ENCODE results near the gene COL15A1. TPM values are rescaled to one million over a fixed set of nuclear protein-coding genes. Genes with fewer than 3 reads are reported as not detected.

The COL15A1 gene
- total and polyA plus RNA-seq, 10 donors, result 0.33 to 9.3 (median 2.1) TPM

DNA sequence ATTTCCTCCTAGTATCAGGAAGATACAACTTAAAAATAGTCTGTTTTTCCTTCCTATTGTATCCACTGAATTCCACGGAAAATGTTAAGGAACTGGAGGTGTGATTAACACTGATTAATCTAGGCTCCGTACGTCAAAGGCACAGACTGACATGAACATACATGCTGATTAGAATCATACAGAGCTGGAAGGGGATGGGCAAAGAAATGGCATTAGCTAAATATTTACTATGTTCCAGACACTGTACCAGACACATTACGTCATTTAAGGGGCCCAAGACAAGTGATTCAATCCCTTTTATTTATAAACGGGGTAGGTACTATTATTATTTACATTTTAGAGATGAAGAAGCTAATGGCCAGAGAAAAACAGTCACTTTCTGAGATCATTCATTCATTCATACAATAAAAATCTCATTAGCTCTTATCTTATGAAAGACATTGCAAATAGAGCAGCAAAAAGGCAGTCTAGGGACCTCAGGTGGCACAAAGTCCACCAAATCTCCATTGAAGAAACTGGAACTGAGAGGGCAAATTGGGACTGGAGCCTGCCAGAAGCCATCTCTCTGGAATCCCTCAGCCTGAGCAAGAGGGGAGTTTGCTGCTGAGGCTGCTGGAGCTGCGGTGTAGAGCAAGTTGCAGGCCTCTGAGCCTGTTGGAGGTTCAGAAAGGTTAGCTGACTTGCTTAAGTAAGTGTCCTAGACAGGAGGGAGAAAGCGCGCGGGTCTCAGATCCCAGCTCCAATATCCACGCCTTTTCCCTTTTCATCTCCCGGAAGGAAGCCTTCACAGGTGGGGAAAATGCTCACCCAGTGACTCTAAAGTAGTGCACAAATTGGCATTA lies 159.6 kb downstream of the COL15A1 start:
- intact Hi-C loops (cut with DNase I; ENCODE audit: low total_unique reads), result no loop called here
- DNase-seq, result no peak
- 85 to 88% (median 86%) methylated on average over 10 to 11 of the region's 11 CpGs for WGBS, 5 donors

DNA sequence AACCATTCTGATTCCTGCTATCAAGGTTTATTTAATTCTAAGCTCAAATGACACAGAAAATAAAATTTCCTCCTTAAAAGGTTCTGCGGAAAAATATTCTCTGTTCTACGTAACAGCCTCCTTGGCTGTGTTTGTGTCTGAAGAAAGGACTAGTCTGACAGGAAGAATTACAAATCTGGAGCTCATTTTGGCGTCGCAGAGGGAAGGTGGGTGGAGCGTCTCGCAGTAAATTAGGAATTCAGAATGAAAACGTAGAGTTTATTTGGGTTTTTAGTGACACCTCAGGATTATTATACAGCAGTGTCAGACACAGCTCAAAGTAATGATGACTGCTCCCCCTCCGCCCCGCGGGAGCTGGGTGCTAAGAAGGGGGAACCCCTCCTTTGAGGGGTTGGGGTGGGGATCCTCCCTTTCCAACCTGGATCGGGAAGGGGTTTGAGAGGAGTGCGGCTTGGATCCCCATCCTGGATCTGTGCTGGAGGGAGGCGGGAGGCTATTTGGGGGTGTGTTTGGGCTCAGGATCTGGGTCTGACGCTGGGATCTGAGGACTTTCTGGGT lies 160.3 kb downstream of the COL15A1 start:
- intact Hi-C loops (cut with DNase I; ENCODE audit: low total_unique reads), result no loop called here
- WGBS, 5 donors, result 13 to 16% (median 14%) methylated on average over 14 of the region's 14 CpGs

More for the DNA sequence above, 159.6 kb downstream of the COL15A1 start:
- H3K4me1 ChIP-seq, result peaks cover 22 to 41% (median 36%) of the 10 kb centered on the region in 6 donors
- peaks cover 0 to 6% (median 0%) of the 10 kb centered on the region in 8 donors for H3K9me3 ChIP-seq
- no peaks in the 10 kb centered on the region for H3K36me3 ChIP-seq
- TF ChIP-seq POLR2A (IDR thresholded peaks at IDR 0.05), result no peak
- TF ChIP-seq POLR2AphosphoS5 (IDR thresholded peaks at IDR 0.05), result no peak
- peak overlapping the region in 6 of 8 donors; percentile 85 to 98 (median 94) for H3K27ac ChIP-seq
- no peaks in the 10 kb centered on the region for H3K27me3 ChIP-seq (replicated peaks in 1 of 7)
- peak overlapping the region in 1 of 8 donors; percentile 76 for H3K4me3 ChIP-seq

DNA sequence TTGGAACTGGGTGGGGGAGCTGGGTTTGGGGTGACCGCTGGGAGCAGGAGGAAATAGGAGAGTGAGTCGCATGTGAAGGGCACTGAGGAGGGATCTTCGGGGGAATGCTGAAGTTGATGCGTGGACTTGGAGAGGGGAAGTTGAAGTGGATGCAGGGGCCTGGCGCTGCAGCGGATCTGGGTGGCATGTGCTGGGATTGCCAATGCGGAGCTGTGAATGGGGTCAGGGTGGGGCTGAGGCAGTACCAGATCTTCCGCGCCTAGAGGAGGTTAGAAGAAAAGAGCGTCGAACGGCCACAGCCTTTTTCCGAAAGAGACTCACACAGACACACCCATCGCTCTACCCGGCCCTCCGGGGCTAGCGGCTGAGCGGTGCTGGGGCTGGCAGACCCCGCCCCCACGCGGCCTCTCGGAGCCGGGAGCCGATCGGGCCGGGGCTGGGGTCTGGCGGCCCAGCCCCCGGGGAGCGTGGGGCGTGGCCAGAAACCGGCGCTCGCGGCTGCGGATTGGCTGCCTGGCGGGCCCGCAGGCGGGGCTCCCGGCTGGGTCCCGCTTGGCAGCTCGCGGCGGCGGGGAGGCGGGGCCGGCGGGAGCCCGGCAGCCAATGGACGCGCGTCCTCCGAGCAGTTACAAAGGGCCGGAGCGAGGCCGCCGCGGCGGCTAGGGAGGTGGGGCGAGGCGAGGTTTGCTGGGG lies 160.9 kb downstream of the COL15A1 start, which contains the start of gene TGFBR1:
TSS of gene TGFBR1 (plus strand) at position 655 of the 693 bp plus-strand sequence. CDS start 93 bp downstream, outside the sequence.
- peaks cover 27 to 54% (median 50%) of the 10 kb centered on the region in 6 donors for H3K4me1 ChIP-seq
- TF ChIP-seq POLR2AphosphoS5 (IDR thresholded peaks at IDR 0.05), result peak; percentile 90 to 93 (median 92)
- TF ChIP-seq POLR2A (IDR thresholded peaks at IDR 0.05), result peak in 2 of 3 donors; percentile 72 to 82
- TF ChIP-seq, protein P1, sequence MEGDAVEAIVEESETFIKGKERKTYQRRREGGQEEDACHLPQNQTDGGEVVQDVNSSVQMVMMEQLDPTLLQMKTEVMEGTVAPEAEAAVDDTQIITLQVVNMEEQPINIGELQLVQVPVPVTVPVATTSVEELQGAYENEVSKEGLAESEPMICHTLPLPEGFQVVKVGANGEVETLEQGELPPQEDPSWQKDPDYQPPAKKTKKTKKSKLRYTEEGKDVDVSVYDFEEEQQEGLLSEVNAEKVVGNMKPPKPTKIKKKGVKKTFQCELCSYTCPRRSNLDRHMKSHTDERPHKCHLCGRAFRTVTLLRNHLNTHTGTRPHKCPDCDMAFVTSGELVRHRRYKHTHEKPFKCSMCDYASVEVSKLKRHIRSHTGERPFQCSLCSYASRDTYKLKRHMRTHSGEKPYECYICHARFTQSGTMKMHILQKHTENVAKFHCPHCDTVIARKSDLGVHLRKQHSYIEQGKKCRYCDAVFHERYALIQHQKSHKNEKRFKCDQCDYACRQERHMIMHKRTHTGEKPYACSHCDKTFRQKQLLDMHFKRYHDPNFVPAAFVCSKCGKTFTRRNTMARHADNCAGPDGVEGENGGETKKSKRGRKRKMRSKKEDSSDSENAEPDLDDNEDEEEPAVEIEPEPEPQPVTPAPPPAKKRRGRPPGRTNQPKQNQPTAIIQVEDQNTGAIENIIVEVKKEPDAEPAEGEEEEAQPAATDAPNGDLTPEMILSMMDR (IDR thresholded peaks at IDR 0.05 in 8 of 11, conservative IDR thresholded peaks at IDR 0.05 in 3 of 11), result peak in 10 of 11 experiments; percentile 1 to 55 (median 28)
- H3K36me3 ChIP-seq, result no peaks in the 10 kb centered on the region
- no peaks in the 10 kb centered on the region for H3K27me3 ChIP-seq (replicated peaks in 1 of 7)
- H3K9me3 ChIP-seq, result peaks cover 0 to 3% (median 0%) of the 10 kb centered on the region in 8 donors
- peak; percentile 99 for DNase-seq
- intact Hi-C loops (cut with DNase I; ENCODE audit: low total_unique reads), result no loop called here
- peak within 1 kb of the TSS; percentile 85 to 98 (median 93) for H3K27ac ChIP-seq
- H3K4me3 ChIP-seq, result peak within 1 kb of the TSS; percentile 66 to 76 (median 71)
- 0 to 2% (median 1%) methylated on average over 22 to 60 of the region's 60 CpGs for WGBS, 5 donors

More for the DNA sequence above, 160.3 kb downstream of the COL15A1 start:
- Histone ChIP-seq H3K27me3 (replicated peaks in 1 of 7) (no peaks in the 10 kb centered on the region), H3K4me1 (peaks cover 23 to 48% (median 43%) of the 10 kb centered on the region in 6 donors), H3K9me3 (peaks cover 0 to 6% (median 0%) of the 10 kb centered on the region in 8 donors), H3K27ac (peak overlapping the region; percentile 32 to 98 (median 93)), H3K4me3 (peak overlapping the region; percentile 29 to 76 (median 70)), H3K36me3 (no peaks in the 10 kb centered on the region)
- peak; percentile 83 for DNase-seq
- TF ChIP-seq POLR2AphosphoS5 (IDR thresholded peaks at IDR 0.05) (no peak), POLR2A (IDR thresholded peaks at IDR 0.05) (no peak)
- TF ChIP-seq, protein P1 (IDR thresholded peaks at IDR 0.05 in 8 of 11, conservative IDR thresholded peaks at IDR 0.05 in 3 of 11), result no peak

Data from spleen (tissue), 11 donors.